GM18858 (cell line): ENCODE results near the gene PPFIBP2.

Experiments used
- ATAC-seq: cut with Tn5 transposase; IDR thresholded peaks from one replicate; pipeline ENCODE4 v1.9.1; 2021; ENCODE audit not compliant: unreplicated experiment

PPFIBP2 gene

DNA sequence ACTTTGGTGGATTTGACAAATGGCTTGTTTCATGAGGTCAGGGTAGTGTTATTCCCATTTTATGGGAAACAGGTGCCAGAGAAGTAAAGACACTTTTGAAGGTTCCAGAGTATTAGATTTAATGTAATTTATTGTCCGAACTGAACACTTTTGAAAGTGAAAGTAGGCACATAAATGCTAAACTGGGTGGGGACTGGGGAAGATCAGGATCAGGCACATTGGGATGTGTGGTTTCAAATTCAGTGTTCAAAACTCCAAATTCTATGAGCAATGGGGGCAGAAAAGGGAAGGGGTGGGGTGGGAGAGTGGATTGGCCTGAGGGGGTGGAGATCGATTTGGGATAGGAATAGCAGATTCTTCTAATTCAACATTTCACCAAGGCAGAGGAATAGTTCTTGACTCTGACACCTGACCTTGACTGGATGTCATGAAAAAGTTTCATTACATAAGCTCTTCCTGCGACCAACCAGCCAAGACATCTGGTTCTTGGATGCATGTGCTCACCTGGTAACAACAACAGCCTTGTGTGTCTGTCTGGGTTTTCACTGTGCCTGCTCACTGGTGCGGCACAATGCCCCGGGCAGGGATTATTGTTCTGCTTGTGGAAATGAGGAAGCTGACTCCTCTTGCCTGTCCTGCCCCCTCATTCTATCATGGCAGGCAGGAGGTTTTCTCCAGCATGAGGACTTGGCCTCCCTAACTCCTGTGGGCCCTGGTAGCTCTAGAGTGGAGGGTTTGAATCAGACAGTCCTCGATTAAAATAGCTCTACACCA is 10.8 kb downstream of the PPFIBP2 start:
- ATAC-seq: no peak

DNA sequence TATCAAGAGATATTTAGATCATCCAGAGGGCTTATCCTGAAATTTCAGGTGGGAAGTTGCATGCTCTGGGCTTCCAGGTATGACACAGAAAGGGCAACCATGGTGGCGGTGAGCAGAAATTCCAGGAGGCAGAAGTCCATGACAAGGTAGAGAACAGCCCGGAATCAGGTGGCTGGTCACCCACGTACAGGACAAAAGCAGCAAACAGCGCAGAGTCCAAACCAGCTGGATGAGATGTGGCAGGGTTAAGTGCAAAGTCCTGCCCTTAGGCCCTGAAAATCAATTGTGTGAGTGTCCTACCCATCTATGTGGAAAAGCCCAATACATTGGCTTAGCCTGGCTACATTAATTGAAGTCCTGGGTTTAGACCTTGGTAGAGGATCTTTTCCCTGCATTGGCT is 11.6 kb downstream of the PPFIBP2 start:
- ATAC-seq: no peak

DNA sequence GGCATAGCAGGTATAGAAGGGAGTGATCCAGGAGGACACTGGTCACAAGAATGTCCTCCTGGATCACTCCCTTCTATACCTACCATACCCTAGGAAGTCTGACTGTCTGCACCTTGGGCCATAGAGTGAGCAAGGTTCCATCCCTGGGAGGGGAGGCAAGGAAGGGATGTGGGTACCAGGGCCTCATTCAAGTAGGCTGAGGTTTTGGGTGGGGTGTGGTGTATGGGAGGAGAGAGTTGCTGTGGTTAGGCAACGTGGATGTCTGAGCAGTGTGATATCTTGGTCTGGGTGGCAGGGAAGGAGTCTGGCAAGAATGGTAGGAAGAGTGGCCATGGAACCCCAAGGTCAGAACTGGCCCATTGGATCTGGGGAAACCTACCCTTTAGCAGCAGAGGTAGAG is 13.2 kb downstream of the PPFIBP2 start:
- peak; percentile 32 for ATAC-seq

DNA sequence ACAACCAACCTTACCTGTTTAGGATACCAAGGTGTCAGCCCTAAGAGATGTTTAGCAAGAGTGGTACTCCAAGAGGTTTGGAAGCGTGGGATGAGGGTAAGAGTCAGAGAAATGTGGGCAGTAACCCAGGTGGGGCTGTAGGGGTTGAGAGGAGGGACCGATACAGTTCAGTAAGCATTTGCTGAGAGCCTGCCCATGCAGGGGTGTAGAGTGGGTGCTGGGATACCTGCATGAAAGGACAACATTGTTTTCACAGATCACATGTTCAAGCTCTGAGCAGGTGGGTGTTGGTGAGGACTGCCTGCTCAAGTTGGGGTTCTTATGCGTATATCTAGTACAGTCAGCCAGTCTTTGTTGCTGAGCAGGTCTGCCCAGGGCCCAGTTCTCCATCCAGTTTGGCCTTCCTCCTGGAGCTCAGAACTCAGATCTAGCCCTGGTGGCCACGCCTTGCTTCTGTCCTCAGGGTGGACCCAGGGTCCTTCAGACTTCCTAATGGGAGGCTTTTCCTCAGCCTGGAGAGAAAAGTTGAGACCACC is 14.8 kb downstream of the PPFIBP2 start:
- ATAC-seq: no peak

DNA sequence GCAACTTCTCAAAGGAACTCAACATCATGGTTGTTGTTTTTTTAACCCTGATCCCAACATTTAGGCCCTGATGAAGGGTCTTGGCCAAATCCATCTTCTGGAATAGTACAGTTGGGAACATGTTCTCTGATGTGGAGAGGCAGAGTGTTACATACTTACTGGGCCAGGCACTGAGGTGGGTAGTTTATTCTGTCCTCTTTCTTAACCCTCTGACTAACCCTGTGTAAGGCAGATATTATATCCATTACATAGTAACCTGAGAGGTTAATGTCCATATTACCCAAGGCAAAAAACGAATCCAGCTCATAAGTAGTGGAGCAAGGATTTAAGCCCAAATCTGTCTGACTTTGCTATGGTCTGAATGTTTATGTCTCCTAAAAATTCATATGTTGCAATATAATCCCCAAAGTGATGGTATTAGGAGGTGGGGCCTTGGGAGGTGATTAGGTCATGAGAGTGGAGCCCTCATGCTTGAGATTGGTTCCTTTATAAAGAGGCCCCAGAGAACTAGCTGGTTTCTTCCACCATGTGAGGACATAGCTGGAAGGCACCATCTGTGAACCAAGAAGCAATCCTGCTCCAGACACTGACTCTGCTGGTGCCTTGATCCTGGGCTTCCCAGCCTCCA is 16.3 kb downstream of the PPFIBP2 start:
- ATAC-seq: no peak

DNA sequence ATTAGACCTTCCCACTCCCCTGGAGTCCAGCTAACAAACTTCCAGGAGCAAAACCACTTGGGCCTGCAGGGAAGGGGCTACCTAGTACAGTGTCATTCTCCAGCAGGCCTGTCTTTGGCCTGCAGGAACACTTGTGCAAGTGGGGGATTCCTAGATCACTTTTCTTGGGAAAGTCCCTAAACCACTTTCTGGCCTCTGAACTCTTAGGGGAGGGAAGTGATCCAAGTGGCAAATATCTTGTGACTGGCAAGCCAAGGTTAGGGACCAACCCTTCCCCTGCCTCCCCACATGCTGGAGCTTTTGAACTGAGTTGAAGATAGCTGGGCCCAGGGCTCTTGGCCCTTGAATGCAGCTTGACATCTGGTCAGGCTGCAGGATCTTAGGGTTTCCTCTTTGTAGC is 17.2 kb downstream of the PPFIBP2 start:
- ATAC-seq: no peak

DNA sequence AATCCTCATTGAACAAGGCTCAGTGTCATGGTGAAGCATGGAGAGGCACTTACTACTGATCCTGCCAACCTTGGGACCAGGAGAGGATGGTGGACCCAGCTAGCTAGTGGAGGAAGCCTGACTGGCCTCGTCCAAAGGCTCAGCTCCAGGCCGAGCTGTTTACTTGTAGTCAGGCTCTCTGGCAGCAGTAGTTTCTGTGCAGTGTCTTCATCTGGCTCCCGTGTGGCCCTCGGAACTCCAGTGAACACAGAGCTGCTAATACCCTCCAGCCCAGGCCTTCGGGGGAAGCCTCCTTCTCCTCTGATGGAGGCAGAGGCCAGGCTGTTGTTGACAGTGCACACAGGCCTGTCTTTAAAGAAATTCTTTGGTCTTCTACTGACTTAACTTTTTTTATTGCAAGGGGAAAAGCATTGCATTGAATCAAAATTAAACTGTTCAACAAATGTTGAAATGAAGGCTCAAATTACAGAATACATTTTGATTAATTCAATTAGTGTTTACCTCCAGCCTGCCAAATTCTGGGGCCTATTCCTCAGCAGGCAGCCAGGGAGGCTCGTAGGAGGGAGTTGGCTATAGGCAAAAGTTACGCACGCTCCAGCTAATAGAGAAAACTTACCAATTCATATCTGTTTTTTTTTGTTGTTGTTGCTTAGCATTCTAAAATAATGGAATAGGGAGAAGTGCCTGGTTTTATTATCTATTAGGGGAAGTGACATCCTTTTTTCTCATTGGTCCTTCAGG is 18.8 kb downstream of the PPFIBP2 start:
- no peak for ATAC-seq

DNA sequence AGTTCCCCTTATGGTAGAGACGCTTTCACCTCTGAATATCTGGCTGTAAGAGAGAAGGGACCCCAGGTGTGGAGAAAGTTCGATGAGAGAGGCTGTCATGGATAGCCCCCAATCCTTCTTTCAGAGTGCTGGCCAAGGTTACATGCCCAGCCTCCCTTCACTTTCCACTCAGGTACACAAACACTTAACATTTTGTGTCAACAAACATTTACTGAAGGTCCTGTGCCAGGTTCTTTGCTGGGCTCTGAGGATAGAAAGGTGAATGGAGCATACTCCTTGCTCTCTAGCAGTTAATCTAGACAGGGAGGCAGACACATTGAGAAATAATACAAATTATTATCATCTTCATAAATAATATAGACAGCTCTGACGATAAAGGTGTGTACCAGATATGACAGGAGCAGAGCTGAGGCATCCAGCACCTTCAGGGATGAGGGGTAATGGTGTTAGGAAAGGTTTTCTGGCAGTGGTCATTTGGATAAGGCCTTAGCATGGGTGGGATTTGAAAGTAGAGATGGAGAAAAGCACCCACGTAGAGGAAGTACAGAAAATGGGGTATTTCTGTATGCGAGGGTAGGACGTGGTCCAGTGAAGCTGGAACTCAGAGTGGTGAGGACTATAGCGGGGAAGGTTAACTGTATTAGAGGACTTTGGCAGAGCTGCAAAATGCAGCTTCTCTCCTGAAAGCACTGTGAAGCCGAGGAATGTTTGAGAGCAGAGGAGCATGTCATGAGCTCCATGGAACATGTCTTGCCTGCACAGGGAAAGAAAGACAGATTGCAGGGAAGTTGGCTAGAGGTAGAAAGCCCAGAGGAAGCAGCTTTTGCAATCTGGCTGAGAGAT is 19.6 kb downstream of the PPFIBP2 start:
- ATAC-seq: peak; percentile 25

DNA sequence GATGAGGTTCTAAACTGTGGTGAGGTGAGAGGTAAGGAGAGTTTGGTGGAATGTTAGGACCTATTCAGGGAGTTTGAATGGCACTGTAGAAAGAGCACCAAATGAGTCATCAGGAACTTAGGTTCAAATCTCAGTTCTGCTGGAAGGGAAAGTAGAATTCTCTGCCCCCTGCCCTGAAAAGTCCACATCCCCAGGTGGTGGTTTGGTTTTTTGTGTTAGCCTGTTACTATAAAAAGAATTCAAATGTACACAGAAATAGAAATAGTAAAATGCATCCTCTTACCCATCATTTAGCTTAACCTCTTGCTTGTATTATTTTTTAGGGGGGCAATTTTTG is 20.2 kb downstream of the PPFIBP2 start:
- peak; percentile 49 for ATAC-seq

DNA sequence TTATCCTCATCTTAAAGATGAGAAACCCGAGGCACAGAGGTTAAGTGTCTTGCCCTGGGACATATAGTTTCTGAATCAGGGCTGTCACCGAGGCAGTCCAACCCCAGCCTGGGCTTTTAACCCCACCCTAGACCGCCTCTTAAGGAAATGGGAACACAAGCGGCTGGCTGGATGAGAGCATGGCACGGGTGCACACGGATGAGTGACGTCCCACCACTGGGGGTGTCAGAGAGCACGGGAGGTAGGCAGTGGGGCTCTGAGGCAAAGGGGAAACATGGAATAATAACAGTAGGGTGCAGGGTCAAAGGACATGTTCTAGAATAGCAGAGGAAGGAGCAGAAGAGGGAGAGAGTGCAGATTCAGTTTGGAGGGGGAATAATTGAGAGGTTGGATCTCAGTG is 22.3 kb downstream of the PPFIBP2 start:
- ATAC-seq: no peak

DNA sequence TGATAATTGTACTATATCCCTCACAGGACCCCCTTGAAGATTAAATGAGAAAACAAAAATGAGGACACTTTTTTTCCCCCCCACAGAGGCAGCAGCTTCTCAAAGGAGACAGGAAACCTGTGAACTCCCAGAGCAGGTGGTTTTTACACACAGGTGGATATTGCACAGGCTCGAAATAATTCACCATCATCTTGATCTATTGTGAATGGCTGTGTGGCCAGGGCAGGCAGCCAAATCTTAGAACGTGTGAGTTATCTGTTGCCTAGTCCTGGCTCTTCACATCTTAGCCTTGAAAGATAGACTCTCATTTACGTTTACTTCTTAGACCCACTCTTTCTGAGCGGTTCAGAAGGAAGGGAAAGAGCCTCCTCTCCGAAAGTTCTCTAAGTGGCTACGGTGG is 23.5 kb downstream of the PPFIBP2 start:
- no peak for ATAC-seq

DNA sequence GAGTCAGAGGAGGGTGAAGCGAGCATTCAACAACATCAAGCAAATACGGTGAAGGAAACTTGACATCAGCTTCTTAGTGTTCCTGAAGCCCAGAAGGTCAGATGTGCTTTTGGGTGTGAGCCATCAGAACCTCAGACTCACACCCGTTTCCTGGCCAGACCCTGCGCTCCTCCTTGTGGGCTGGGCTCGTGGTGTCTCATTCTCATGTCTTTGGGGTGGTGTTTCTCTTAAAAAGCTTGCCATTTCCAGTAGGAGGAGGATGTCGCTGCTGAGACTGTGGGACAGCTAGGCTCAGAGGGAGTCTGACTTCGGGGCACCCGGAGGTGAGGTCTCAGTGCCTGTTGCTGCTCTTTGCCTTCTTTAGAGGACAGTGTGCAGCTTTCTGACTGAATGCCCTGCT is 24.2 kb downstream of the PPFIBP2 start:
- no peak for ATAC-seq

DNA sequence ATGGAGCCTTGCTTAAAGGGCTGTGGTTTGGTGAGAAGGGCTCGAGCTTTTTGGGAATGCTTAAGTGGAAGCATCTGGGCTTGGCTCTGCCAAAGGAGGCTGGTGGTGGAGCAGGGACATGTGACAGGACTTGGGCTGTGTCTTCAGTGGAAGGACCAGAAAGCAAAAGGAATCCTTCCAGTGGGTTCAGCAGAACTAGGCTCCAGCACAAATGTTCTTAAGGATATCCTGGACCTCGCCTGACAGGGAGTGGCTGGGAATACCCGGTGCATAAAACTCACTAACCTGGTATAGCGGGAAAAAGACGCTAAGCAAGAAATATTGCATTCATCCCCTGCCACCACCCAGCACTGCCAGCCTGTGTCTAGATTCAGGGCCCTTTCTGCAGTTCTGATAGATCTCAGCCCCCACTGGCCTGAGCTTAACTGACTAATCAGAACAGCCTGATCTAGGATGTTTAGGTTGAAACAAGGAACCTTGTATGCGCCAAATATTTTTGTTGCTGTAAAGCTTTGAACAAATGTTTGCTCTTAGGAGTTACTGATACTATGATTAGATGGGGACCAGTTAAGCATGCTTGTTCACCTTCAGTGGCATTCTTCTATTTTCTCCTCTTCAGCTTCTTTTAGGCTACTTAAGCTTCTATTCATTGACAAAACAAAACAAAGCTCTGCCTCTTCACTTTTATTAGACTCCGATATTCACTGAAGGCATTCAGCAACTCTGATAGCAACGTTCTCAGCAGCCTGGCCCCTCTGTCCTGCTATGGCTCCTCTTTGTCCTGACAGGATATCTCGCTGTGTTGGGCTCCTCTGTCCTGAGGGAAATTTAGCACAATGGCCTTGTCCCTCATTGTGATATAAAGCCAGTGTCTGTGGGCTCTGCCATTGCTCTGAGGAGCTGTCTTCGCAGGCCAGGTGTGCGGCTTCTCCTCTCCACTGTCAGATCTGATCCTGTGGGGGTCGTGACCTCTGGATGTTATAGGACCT is 25.0 kb downstream of the PPFIBP2 start:
- no peak for ATAC-seq

DNA sequence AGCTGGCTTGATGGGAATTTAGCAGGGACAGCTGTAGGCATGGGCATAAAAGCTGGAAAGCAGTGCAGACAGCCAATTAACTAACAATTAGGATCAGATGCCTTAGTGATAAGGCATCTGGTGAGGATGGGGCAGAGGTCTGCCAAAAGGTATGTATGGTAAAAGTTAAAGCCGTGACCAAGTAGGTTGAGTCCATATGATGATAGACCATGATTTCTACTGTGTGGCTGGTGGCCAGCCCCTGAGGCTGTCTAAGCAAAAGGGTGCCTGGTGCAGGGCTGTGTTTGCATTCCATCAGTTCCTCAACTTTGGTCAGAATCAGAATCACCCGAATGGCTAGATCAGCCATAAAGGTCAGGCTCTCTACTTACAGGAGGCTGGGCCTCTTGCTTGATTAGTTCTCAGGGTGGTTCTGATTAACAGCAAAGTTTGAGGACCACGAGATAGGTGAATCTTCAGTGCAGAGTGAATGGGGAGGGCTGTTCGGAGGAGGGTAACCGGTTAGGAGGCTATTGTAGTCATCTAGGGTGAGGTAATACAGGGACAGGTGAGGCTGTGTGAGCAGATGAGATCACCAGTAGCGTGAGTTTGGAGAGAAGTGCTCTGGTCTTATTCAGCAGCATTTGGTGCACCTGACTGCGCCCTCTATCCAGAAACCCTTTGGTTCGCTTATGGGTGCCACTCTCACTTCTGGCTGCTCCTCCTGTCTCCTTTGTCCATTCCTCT is 27.2 kb downstream of the PPFIBP2 start:
- ATAC-seq: no peak

DNA sequence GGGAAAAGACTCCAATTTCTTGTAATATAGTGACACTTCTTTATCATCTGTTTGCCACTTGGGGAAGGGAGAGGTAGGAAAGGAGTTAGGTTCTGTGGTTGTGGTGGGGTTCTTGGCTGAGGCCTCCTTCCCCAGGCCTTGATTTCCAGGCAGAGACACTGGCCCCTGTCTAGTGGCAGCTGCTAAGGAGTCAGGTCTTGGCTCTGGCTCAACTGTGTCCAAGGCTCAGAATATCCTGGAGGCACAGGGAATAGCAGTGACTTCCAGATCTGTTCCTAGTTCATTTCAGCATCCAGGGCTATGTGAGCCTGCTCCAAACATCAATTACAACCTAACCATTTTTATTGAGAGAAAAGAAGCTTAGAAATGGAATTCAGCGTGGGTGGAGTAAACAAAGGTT is 29.5 kb downstream of the PPFIBP2 start:
- no peak for ATAC-seq

DNA sequence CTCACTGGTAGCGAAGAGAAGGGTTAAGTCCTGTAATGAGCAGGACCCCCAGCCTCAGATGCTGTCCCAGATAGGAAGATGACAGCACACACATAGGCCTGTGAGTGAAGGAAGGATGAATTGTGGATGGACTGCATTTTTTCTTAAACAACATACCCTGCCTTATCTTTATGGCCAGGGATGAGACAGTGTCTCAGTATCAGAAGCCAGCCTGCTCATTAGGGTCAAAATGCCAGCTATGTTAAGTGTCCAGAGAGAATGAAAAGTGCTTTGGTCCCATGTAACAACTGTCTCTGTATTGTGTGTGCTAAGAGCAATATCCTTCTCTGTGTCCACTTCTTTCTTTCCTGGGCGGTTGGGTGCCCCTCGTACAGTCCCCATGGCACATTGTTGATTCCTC is 30.2 kb downstream of the PPFIBP2 start:
- no peak for ATAC-seq

DNA sequence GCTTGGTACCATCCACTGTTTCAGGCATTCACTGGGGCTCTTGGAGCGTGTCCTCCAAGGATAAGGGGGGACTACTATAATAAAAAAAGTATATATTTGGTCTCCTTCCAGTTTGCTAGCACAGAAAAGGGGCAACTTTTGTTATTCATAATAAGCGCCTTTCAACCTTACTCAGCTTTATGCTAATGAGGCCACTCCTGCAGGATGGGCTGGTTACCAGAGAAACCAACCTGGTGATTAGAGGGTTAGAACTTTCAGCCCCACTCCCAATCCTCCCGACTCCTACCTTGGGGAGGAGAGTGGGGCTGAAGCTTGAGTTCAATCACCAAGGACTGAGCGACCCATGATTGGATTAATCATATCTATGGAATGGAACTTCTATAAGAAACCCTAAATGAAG is 31.8 kb downstream of the PPFIBP2 start:
- no peak for ATAC-seq

DNA sequence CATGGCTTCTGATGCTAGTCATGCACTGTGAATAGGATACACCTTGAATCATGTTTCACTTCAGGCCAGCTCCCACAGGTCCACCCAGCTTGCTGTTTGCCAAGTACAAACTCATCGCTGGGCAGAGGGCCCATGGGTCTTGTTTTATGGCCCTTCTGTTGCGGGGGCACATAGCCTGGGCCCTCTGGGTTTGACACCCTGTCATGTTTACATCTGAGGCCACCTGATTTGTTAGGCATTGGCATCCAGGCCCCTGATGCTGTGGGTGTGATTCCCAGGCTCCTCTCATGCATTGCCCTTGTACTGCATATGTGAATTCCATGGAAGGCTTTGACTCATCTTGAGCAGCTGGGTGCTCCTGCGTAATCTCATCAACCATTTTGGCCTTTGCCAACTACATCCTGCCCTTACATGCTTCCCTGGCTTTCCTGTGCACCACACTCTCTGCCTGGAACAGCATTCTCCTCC is 32.6 kb downstream of the PPFIBP2 start:
- no peak for ATAC-seq

DNA sequence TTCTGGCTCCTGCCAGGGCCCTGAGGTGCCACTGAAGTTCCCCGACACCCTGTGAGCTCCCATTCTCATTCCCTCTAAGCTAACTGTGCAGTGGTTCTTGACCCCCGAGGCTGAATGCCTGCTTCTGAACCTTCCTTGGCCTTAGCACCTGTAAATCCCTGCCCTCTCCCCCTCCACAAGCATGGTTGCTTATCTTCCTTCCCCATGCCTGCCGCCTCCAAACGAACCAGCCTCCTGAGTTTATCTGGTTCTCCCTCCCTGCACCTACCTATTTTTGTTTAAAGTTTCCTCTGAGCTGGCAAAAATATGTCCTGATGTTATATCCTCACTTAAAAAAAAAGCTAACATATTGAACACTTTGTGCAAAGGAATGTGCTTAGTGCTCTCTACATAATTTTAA is 33.9 kb downstream of the PPFIBP2 start:
- ATAC-seq: no peak
